Muscle layer of colon (tissue), 2 donors: Measurements from ENCODE around the gene LRRC32.
A peak's percentile ranks its signal among the peaks of the same experiment; 100 is the strongest.

Experiments
- H3K27ac ChIP-seq: one replicate; pipeline ENCODE4 v1.7.0; 2013; ENCODE audit warnings: low read depth, mild to moderate bottlenecking, low read length, moderate library complexity
- H3K27me3 ChIP-seq, 2 donors: one replicate each; pipeline ENCODE4 v1.7.0; 2013; ENCODE audit warnings: low read length in 2 of 2, mild to moderate bottlenecking in 2 of 2; ENCODE audit not compliant: insufficient read depth in 2 of 2, control insufficient read depth in 1 of 2
- H3K36me3 ChIP-seq: one replicate; pipeline ENCODE4 v1.7.0; 2013; ENCODE audit warnings: mild to moderate bottlenecking, low read length; ENCODE audit not compliant: insufficient read depth
- H3K4me1 ChIP-seq: one replicate; pipeline ENCODE4 v1.7.0; 2013; ENCODE audit warnings: mild to moderate bottlenecking, low read length; ENCODE audit not compliant: insufficient read depth
- H3K4me3 ChIP-seq, 2 donors: one replicate each; pipeline ENCODE4 v1.7.0; 2013; ENCODE audit warnings: low read length in 2 of 2, low read depth in 1 of 2, mild to moderate bottlenecking in 1 of 2, moderate library complexity in 1 of 2
- H3K9ac ChIP-seq: one replicate; pipeline ENCODE4 v1.7.0; 2013; ENCODE audit warnings: low read length
- H3K9me3 ChIP-seq: one replicate; pipeline ENCODE4 v1.7.0; 2013; ENCODE audit warnings: mild to moderate bottlenecking, low read length
- donor health status: abdominal sarcoma.
- donor health status: Adenocarcinoma of cecum.

Gene LRRC32

DNA sequence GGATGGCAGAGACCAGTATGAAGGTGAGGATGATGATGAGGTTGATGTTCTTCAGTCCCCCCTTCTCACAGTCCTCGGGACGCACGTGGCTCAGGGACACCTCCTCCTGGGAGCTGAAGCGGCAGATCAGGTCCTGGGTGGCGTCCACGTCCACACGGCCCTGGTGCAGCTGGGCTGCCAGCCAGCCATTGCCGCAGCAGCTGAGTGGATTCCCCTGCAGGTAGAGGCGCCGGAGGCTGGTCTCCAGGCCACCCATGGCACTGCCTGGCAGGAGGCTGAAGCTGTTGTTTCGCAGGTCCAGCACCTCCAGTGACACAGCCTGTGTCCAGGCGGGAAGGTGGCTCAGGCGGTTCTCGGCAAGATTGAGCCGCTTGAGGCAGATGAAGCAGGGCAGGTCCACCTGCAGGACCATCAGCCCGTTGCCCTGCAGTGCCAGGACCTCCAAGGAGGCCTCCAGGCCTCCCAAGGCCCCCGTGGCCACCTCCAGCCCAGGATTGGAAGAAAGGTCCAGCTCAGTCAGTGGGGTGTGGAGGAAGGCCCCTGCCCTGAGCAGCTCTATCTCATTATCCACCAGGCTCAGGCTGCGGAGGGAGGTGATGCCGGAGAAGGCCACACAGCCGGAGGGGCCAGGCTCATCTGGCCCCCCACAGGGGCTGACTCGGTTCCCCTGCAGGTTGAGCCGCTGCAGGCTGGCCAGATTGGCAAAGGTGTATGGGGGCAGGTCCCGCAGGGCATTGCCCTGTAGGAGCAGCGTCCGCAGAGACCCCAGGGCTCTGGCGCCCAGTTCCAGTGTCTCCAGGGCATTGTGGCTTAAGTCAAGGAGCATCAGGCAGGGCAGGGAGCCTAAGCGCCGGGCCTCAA lies 10.6 kb downstream of the LRRC32 start:
- H3K4me3 ChIP-seq: no peak overlapping the region
- no peaks in the 10 kb centered on the region for H3K36me3 ChIP-seq
- no peaks in the 10 kb centered on the region for H3K9me3 ChIP-seq
- H3K9ac ChIP-seq: no peak overlapping the region
- peaks cover 24% of the 10 kb centered on the region for H3K4me1 ChIP-seq
- no peaks in the 10 kb centered on the region for H3K27me3 ChIP-seq
- no peak overlapping the region for H3K27ac ChIP-seq

- no peaks in the 10 kb centered on the region for H3K36me3 ChIP-seq
- H3K4me3 ChIP-seq: no peak overlapping the region
- no peaks in the 10 kb centered on the region for H3K27me3 ChIP-seq
- no peaks in the 10 kb centered on the region for H3K9me3 ChIP-seq
- no peak overlapping the region for H3K9ac ChIP-seq
- peaks cover 33% of the 10 kb centered on the region for H3K4me1 ChIP-seq
- H3K27ac ChIP-seq: no peak overlapping the region
Measured at GRCh38 chr11:76658651-76659650, 11.6 kb downstream of the LRRC32 start.

GRCh38 chr11:76658231-76658630 lies 12.3 kb downstream of the LRRC32 start:
- H3K9ac ChIP-seq: no peak overlapping the region
- no peaks in the 10 kb centered on the region for H3K27me3 ChIP-seq
- peaks cover 40% of the 10 kb centered on the region for H3K4me1 ChIP-seq
- H3K9me3 ChIP-seq: no peaks in the 10 kb centered on the region
- H3K4me3 ChIP-seq: no peak overlapping the region
- no peaks in the 10 kb centered on the region for H3K36me3 ChIP-seq
- H3K27ac ChIP-seq: no peak overlapping the region

DNA sequence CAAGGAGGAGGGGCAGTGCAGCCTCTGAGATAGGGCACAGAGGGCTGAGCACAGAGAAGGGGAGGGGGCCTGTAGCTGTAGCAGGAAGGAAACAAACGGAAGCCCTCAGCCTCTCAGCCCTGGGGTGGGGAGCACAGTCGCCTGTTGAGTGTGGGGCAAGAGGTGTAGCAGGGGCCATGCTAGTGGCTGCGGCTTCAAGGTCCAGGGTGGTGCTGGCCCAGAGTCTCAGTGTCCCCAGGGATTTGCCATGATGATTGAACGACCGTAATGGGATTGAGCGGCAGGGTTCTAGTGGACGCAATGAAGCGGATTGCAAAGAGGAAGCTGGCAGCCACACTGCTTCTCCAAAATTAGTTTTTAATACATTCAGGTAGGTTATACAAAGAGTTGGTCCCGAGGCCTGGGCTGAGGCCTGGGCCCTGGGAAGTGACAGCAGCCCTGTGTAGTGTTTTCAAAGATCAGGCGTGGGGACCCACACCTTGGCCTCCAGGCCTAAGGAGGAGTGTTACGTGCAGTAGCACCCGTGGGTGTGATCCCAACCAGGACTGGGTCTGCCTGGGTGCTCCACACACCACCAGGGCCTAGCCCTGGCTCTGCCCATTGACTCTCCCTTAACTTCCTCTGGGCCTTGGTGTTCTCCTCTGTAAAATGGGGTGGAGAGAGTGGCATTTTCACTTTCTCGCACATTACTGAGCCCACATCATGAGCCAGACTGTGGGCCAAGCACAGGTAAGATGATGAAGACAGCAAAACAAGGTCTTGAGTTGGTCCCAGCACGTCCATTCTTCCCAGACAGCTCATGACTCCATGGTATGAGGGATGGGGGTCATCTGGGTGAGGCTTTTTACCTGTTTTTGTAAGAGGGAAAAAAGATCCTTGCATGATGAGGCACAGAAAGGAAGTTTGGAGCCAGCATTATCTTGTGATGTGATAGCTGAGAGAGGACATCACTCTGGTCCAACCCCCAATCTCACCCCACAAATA lies 13.1 kb downstream of the LRRC32 start:
- H3K36me3 ChIP-seq: no peaks in the 10 kb centered on the region
- H3K9ac ChIP-seq: no peak overlapping the region
- H3K4me3 ChIP-seq: no peak overlapping the region
- H3K9me3 ChIP-seq: no peaks in the 10 kb centered on the region
- peaks cover 44% of the 10 kb centered on the region for H3K4me1 ChIP-seq
- no peak overlapping the region for H3K27ac ChIP-seq
- H3K27me3 ChIP-seq: no peaks in the 10 kb centered on the region

- no peaks in the 10 kb centered on the region for H3K9me3 ChIP-seq
- no peak overlapping the region for H3K27ac ChIP-seq
Measured at GRCh38 chr11:76656571-76657081, 13.9 kb downstream of the LRRC32 start.

GRCh38 chr11:76656050-76656531 lies 14.5 kb downstream of the LRRC32 start:
- H3K9ac ChIP-seq: no peak overlapping the region
- peaks cover 44% of the 10 kb centered on the region for H3K4me1 ChIP-seq
- no peaks in the 10 kb centered on the region for H3K27me3 ChIP-seq
- H3K27ac ChIP-seq: peak overlapping the region; percentile 30
- no peaks in the 10 kb centered on the region for H3K9me3 ChIP-seq
- H3K4me3 ChIP-seq: no peak overlapping the region
- H3K36me3 ChIP-seq: no peaks in the 10 kb centered on the region

More at GRCh38 chr11:76656571-76657081, 13.9 kb downstream of the LRRC32 start:
- Histone ChIP-seq H3K36me3 (no peaks in the 10 kb centered on the region), H3K27me3 (no peaks in the 10 kb centered on the region), H3K9ac (no peak overlapping the region), H3K4me1 (peaks cover 44% of the 10 kb centered on the region), H3K4me3 (no peak overlapping the region)

DNA sequence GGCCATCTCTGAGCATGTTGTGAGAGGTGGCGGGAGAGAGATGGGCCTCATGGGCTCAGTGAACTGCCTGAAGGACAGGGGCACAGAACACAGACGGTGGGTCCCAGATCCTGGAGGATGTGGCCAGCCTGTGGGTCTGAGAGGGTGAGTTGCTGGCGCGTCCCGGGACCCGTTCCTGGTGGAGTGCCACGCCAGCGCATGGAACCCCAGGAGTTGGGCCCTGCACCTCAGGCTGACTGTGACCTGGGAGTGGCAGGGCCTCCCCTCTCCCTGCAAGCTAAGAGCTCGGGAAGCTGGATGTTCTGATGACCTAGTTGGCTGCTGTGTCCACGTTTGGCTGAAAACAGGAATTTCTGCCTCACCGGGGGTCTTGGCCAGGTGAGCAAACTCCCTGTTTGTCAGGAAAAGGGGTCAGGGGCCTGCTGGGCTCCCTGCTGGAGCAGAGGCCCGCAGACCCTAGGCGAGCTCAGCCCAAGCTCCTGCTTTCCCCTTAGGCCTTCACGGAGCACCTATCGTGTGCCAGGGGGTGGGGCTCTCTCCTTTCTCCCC lies 15.0 kb downstream of the LRRC32 start:
- no peaks in the 10 kb centered on the region for H3K27me3 ChIP-seq
- H3K36me3 ChIP-seq: no peaks in the 10 kb centered on the region
- no peaks in the 10 kb centered on the region for H3K9me3 ChIP-seq
- H3K4me1 ChIP-seq: peaks cover 44% of the 10 kb centered on the region
- H3K4me3 ChIP-seq: no peak overlapping the region
- H3K27ac ChIP-seq: peak overlapping the region; percentile 30
- no peak overlapping the region for H3K9ac ChIP-seq

- H3K27me3 ChIP-seq: no peaks in the 10 kb centered on the region
- H3K4me3 ChIP-seq: no peak overlapping the region
- no peaks in the 10 kb centered on the region for H3K36me3 ChIP-seq
- H3K9me3 ChIP-seq: no peaks in the 10 kb centered on the region
- H3K4me1 ChIP-seq: peaks cover 44% of the 10 kb centered on the region
- H3K9ac ChIP-seq: no peak overlapping the region
- peak overlapping the region; percentile 70 for H3K27ac ChIP-seq
Measured at GRCh38 chr11:76654980-76655379, 15.6 kb downstream of the LRRC32 start.

DNA sequence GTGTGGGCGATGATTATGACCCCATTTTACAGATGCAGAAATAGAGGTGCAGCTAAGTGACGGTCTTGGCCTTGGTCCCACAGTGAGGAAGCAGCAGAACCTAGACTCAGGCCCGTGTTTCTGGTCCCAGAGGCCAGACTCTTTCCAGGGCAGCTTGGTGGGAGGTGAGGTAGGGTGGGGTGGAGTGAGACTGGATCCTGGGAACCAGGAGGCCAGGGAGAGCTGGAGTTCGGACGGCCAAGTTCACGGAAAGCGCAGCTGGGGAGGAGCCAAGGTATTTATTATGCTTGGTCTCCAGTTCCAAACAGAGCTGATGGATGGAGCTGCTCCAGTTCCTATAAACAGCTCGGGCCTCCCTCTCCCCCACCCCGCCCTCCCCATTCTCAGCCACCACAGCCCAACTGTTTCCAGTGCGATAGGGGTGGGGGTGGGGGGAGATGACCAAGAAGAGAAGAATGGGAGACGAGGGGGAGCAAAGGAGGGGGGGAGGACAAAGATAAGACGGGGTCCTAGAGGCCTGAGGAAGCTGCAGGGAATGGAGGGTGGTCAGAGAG lies 16.2 kb downstream of the LRRC32 start:
- no peaks in the 10 kb centered on the region for H3K27me3 ChIP-seq
- H3K4me3 ChIP-seq: peak overlapping the region in 1 of 2 donors; percentile 7
- H3K9ac ChIP-seq: no peak overlapping the region
- peaks cover 44% of the 10 kb centered on the region for H3K4me1 ChIP-seq
- no peaks in the 10 kb centered on the region for H3K36me3 ChIP-seq
- no peaks in the 10 kb centered on the region for H3K9me3 ChIP-seq
- peak overlapping the region; percentile 70 for H3K27ac ChIP-seq

DNA sequence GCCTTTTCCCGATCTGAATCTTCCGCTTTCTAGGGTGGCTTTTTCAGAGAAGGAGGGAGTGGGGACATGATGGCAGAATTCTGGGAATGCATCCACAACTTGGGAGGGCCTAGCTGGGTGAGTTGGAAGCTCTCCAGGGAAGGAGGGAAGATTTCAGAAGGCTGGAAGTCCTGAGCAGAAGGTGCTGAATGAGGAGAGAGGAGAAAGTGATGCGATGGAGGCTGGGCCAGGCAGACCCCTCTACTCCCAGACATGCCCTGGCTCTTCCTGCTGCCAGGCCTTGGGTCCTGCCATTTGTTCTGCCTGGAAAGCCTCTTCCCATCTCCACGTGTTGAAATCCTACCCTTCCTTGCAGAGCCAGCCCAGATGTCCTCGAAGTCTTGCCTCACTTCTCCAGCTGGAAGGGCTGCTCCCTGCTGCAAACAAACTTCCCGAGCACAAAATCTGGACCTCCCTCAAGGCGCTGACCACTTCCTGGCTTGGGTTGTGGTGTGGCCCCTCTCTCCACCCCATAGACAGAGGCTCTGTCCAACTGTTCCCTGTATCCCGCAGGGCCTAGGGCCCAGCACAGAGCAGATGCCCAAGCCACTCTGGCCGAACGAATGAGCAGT lies 16.8 kb downstream of the LRRC32 start:
- H3K4me1 ChIP-seq: peaks cover 44% of the 10 kb centered on the region
- H3K27me3 ChIP-seq: no peaks in the 10 kb centered on the region
- H3K36me3 ChIP-seq: no peaks in the 10 kb centered on the region
- peak overlapping the region; percentile 55 for H3K27ac ChIP-seq
- H3K9ac ChIP-seq: no peak overlapping the region
- no peaks in the 10 kb centered on the region for H3K9me3 ChIP-seq
- peak overlapping the region in 1 of 2 donors; percentile 7 for H3K4me3 ChIP-seq
